ENCODE measurements around the gene JAM3. TPM values are rescaled to one million over a fixed set of nuclear protein-coding genes. Genes with fewer than 3 reads are reported as not detected.

The JAM3 gene
- total RNA-seq, 1 experiment from 2014 or later: not detected

DNA sequence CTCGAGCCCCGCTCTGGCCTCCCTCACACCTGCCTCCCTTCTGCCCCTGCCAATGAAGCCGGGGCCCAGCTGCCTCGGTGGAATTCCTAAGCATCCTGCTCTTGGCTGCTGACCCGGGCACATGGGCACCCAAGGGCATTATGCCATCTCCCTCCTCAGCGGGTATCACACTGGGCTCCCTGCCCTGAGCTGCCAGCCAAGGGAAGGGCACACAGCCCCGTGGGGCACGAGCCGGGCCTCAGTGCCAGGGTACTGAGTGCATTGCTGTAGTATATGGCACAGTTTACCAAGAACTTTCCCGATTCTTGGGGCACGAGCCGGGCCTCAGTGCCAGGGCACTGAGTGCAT, 43.8 kb upstream of the JAM3 start:
- Histone ChIP-seq H2AFZ (no peak overlapping the region), H3F3A (ENCODE audit: insufficient read depth, low read depth) (no peaks in the 10 kb centered on the region), H3K27me3 (ENCODE audit: insufficient read depth, low read depth) (peaks cover 100% of the 10 kb centered on the region), H3K9me3 (ENCODE audit: insufficient read depth, low read depth) (no peaks in the 10 kb centered on the region), H3K79me2 (ENCODE audit: low read depth) (no peaks in the 10 kb centered on the region), H3K4me1 (replicated peaks; ENCODE audit: insufficient read depth) (no peaks in the 10 kb centered on the region), H3K36me3 (ENCODE audit: low read depth) (no peaks in the 10 kb centered on the region), H3K9me2 (ENCODE audit: insufficient read depth) (no peaks in the 10 kb centered on the region), H3K27ac (no peak overlapping the region), H4K20me1 (ENCODE audit: insufficient read depth) (no peaks in the 10 kb centered on the region; the same call in 1 of the 2 replicates), H3K4me3 (no peak overlapping the region), H3K4me2 (no peak overlapping the region)
- TF ChIP-seq, protein P1, sequence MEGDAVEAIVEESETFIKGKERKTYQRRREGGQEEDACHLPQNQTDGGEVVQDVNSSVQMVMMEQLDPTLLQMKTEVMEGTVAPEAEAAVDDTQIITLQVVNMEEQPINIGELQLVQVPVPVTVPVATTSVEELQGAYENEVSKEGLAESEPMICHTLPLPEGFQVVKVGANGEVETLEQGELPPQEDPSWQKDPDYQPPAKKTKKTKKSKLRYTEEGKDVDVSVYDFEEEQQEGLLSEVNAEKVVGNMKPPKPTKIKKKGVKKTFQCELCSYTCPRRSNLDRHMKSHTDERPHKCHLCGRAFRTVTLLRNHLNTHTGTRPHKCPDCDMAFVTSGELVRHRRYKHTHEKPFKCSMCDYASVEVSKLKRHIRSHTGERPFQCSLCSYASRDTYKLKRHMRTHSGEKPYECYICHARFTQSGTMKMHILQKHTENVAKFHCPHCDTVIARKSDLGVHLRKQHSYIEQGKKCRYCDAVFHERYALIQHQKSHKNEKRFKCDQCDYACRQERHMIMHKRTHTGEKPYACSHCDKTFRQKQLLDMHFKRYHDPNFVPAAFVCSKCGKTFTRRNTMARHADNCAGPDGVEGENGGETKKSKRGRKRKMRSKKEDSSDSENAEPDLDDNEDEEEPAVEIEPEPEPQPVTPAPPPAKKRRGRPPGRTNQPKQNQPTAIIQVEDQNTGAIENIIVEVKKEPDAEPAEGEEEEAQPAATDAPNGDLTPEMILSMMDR (conservative IDR thresholded peaks at IDR 0.05): no peak
- TF ChIP-seq EZH2 (IDR thresholded peaks at IDR 0.05; ENCODE audit: low read depth): no peak
- POLR2A ChIA-PET (ENCODE audit: unreplicated experiment): no interaction called here
- no peak for DNase-seq
- no TSS peak for BruUV-seq (replicated peaks)
- intact Hi-C loops (cut with micrococcal nuclease; ENCODE audit: unreplicated experiment): no loop called here
- CTCF ChIA-PET: no interaction called here

DNA sequence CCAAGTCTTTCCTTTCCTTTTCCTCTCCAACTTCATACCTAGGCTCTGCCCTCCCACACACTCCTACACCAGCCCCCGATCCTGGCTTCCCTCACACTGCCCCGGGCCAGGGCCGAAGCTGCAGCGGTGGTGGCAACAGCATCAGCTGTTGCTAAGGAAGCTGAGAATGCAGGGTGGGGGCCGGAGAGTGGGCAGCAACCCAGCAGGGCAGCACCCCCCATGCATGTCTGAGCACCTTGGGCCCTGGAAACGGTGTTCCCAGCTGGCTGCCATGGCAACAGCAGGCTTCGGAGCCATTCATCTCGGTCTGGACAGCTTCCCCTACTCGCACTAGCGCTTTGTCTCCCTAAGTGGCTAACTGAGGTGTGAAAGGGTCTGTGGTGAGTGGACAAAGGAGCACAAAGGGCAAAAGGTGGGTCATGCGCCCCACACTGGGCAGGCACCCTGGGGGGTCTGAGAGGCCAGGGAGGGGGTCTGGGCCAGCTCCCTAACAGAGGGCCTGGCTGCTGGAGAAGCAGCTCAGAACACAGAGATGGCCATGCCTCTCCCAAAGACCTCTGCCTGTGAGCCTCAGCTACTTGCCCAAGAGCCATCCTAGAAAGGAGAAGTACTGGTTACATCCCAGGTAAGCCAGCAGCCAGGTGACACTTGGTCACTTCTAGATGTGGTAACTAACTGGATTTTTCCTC, 42.1 kb upstream of the JAM3 start:
- DNase-seq: no peak
- no peak overlapping the region for H3K4me3 ChIP-seq
- intact Hi-C loops (cut with micrococcal nuclease; ENCODE audit: unreplicated experiment): no loop called here
- no peaks in the 10 kb centered on the region for H3K9me2 ChIP-seq (ENCODE audit: insufficient read depth)
- H3K36me3 ChIP-seq (ENCODE audit: low read depth): no peaks in the 10 kb centered on the region
- H3K27ac ChIP-seq: no peak overlapping the region
- no peaks in the 10 kb centered on the region for H3K9me3 ChIP-seq (ENCODE audit: insufficient read depth, low read depth)
- no TSS peak for BruUV-seq (replicated peaks)
- H3F3A ChIP-seq (ENCODE audit: insufficient read depth, low read depth): no peaks in the 10 kb centered on the region
- H3K4me2 ChIP-seq: no peak overlapping the region
- CTCF ChIA-PET: no interaction called here
- no peaks in the 10 kb centered on the region for H3K79me2 ChIP-seq (ENCODE audit: low read depth)
- no peak overlapping the region for H2AFZ ChIP-seq
- no peaks in the 10 kb centered on the region; the same call in 1 of the 2 replicates for H4K20me1 ChIP-seq (ENCODE audit: insufficient read depth)
- H3K4me1 ChIP-seq (replicated peaks; ENCODE audit: insufficient read depth): no peaks in the 10 kb centered on the region
- TF ChIP-seq, protein P1 (conservative IDR thresholded peaks at IDR 0.05): no peak
- TF ChIP-seq EZH2 (IDR thresholded peaks at IDR 0.05; ENCODE audit: low read depth): no peak
- POLR2A ChIA-PET (ENCODE audit: unreplicated experiment): no interaction called here
- H3K27me3 ChIP-seq (ENCODE audit: insufficient read depth, low read depth): peaks cover 100% of the 10 kb centered on the region

DNA sequence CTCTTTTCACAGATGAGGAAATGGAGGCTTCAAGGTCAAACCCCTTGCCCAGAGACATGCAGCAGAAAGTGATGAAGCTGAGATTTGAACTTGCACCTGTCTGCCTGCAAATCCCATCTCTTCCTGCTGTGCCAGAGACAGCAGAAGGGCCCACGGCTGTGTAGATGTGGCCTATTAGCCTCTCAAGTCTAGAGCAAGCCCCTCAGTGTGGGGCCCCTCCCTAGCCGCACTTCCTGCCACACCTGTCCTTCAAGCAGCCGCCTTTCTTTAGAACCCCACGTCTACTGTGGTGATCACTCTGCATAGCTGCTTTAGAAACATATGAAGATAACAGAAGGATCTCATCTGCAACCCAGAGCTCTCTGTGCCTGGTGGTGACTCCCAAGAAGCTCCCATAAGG, 41.2 kb upstream of the JAM3 start:
- Histone ChIP-seq H3F3A (ENCODE audit: insufficient read depth, low read depth) (no peaks in the 10 kb centered on the region), H3K4me2 (no peak overlapping the region), H3K9me2 (ENCODE audit: insufficient read depth) (no peaks in the 10 kb centered on the region), H3K36me3 (ENCODE audit: low read depth) (no peaks in the 10 kb centered on the region), H3K4me3 (no peak overlapping the region), H2AFZ (no peak overlapping the region), H3K27me3 (ENCODE audit: insufficient read depth, low read depth) (peaks cover 100% of the 10 kb centered on the region), H3K27ac (no peak overlapping the region), H3K79me2 (ENCODE audit: low read depth) (no peaks in the 10 kb centered on the region), H3K9me3 (ENCODE audit: insufficient read depth, low read depth) (no peaks in the 10 kb centered on the region), H4K20me1 (ENCODE audit: insufficient read depth) (no peaks in the 10 kb centered on the region), H3K4me1 (replicated peaks; ENCODE audit: insufficient read depth) (no peaks in the 10 kb centered on the region)
- no peak for DNase-seq
- POLR2A ChIA-PET (ENCODE audit: unreplicated experiment): no interaction called here
- no TSS peak for BruUV-seq (replicated peaks)
- CTCF ChIA-PET: interaction anchor here (0.6 kb wide), 1 partner anchor 335 kb away, joined by 3 read pairs; no protein-coding TSS in a partner anchor
- intact Hi-C loops (cut with micrococcal nuclease; ENCODE audit: unreplicated experiment): no loop called here
- TF ChIP-seq, protein P1 (conservative IDR thresholded peaks at IDR 0.05): no peak
